Brain microvascular endothelial cell (primary cell): ENCODE measurements around the gene TBC1D4.

Experiments
- DNase-seq: peaks from one replicate; pipeline ENCODE4 v3.0.0-alpha.2; 2020
- H3K27ac ChIP-seq: fragments of 250-450 bp; sonication (Bioruptor Pico); 2 replicates; pipeline ENCODE4 v1.5.1; 2020; ENCODE audit warnings: mild to moderate bottlenecking, moderate library complexity
- H3K27me3 ChIP-seq: fragments of 250-450 bp; sonication (Bioruptor Pico); replicated peaks from 2 replicates; pipeline ENCODE4 v1.5.1; 2020; ENCODE audit warnings: mild to moderate bottlenecking
- H3K36me3 ChIP-seq: fragments of 250-450 bp; sonication (Bioruptor Pico); replicated peaks from 2 replicates; pipeline ENCODE4 v1.5.1; 2020; ENCODE audit warnings: mild to moderate bottlenecking
- H3K4me3 ChIP-seq: 2 replicates; pipeline ENCODE4 v1.5.1; 2011; ENCODE audit warnings: low read depth, mild to moderate bottlenecking, control low read depth, low read length, moderate library complexity
- in situ Hi-C: cut with HindIII; loops from 2 replicates; pipeline ENCODE4 v1.10.0; 2017; ENCODE audit warnings: low sequenced_read_pairs, low pct_ligation_motif_present
- TF ChIP-seq, protein P1 (sequence below): IDR thresholded peaks from 2 replicates; pipeline ENCODE4 v1.5.1; 2011; ENCODE audit warnings: low read depth, mild to moderate bottlenecking, moderate library complexity, low read length, control low read depth, inconsistent platforms; ENCODE audit errors: missing control alignments

Gene TBC1D4

GRCh38 chr13:75398072-75398471, 83.9 kb downstream of the TBC1D4 start:
- TF ChIP-seq, protein P1, sequence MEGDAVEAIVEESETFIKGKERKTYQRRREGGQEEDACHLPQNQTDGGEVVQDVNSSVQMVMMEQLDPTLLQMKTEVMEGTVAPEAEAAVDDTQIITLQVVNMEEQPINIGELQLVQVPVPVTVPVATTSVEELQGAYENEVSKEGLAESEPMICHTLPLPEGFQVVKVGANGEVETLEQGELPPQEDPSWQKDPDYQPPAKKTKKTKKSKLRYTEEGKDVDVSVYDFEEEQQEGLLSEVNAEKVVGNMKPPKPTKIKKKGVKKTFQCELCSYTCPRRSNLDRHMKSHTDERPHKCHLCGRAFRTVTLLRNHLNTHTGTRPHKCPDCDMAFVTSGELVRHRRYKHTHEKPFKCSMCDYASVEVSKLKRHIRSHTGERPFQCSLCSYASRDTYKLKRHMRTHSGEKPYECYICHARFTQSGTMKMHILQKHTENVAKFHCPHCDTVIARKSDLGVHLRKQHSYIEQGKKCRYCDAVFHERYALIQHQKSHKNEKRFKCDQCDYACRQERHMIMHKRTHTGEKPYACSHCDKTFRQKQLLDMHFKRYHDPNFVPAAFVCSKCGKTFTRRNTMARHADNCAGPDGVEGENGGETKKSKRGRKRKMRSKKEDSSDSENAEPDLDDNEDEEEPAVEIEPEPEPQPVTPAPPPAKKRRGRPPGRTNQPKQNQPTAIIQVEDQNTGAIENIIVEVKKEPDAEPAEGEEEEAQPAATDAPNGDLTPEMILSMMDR, result no peak
- H3K27ac ChIP-seq, result no peak overlapping the region
- no peaks in the 10 kb centered on the region for H3K27me3 ChIP-seq
- no peaks in the 10 kb centered on the region for H3K36me3 ChIP-seq
- in situ Hi-C loops, result no loop called here
- no peak for DNase-seq
- H3K4me3 ChIP-seq, result no peak overlapping the region

DNA sequence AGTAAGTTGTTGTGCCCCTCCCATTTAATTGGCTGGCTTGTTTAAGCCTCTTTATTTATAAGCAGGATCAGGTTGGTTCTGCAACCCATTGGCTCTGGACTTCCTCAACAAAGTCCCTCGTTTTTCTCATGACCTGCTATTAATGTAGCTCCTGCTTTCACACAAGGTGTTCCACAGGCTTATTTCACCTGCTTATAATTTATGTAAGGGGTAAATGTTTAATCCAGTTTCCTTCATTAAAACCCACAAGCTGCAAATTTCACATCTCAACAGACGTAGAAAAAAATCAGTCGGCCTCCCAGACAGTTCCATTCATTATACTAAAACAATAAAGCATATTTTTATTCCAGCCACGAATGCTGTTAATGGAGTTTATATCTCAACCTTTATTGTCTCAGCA, 86.1 kb downstream of the TBC1D4 start:
- Histone ChIP-seq H3K27ac (no peak overlapping the region), H3K27me3 (no peaks in the 10 kb centered on the region), H3K36me3 (no peaks in the 10 kb centered on the region), H3K4me3 (no peak overlapping the region)
- no peak for DNase-seq
- TF ChIP-seq, protein P1, result no peak
- in situ Hi-C loops, result no loop called here

- no peak overlapping the region for H3K27ac ChIP-seq
- H3K4me3 ChIP-seq, result no peak overlapping the region
- H3K36me3 ChIP-seq, result no peaks in the 10 kb centered on the region
- no peaks in the 10 kb centered on the region for H3K27me3 ChIP-seq
- in situ Hi-C loops, result no loop called here
- DNase-seq, result no peak
- TF ChIP-seq, protein P1, result no peak
Observed at GRCh38 chr13:75395066-75395465, 86.9 kb downstream of the TBC1D4 start.

DNA sequence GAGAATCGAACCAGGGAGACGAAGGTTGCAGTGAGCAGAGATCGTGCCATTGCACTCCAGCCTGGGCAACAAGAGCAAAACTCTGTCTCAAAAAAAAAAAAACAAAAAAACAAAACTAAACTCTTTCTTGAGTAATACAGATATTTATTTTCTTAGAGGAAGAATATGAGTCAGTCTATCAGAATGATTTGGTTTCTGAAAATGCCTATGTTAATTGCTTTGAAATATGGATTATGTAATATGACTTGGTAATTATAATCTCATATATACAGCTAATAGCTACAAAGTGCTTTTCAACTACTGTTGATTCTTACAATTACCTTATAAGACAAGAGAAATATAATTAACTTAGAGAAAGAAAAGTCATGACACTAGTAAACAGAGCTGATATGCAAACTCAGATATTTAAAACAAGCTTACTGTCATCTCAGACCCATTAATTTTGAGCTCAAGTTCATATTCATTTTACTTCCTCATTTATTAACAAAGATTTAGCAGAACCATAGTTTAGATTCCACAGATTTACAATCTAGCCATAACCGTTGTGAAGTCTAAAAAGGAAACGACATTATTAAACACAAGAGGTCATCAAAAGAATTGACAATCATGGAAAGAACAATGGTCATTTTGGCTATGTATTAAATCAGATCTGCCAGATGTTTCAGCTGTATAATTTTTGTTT, 88.0 kb downstream of the TBC1D4 start:
- H3K36me3 ChIP-seq, result no peaks in the 10 kb centered on the region
- in situ Hi-C loops, result no loop called here
- no peaks in the 10 kb centered on the region for H3K27me3 ChIP-seq
- H3K4me3 ChIP-seq, result no peak overlapping the region
- H3K27ac ChIP-seq, result no peak overlapping the region
- TF ChIP-seq, protein P1, result no peak
- DNase-seq, result no peak

DNA sequence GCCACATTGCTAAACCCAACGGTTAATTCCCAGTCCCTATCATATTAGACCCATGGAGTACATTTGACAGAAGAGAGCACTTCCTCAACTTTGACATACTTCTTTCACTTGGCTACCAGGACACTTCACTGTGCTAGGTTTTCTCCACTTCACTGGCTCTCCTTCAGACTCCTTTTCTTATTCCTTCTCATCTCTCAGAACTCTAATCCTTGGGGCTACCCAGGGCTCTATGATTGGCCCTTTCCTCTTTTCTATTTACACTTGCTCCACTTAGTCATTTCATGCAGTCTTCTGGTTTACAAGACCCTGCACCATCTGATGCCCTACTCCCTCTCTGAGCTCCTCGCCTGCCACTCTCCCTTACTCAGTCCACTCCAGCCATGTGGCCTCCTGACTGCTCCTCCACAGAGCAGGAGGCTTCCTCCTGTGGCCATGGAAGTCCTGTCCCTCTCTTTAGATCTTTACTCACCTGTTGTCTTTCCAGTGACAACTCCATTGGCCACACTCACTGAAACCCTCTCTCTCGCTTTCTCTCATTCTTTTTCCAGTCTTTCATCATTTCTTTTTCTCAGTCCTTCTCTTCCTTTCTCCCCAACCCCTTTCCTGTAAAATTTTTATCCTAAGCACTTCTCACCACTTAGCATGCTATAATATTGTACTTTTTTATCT, 90.4 kb downstream of the TBC1D4 start:
- TF ChIP-seq, protein P1, result no peak
- DNase-seq, result no peak
- H3K27me3 ChIP-seq, result no peaks in the 10 kb centered on the region
- no peak overlapping the region for H3K4me3 ChIP-seq
- in situ Hi-C loops, result no loop called here
- no peaks in the 10 kb centered on the region for H3K36me3 ChIP-seq
- no peak overlapping the region for H3K27ac ChIP-seq

DNA sequence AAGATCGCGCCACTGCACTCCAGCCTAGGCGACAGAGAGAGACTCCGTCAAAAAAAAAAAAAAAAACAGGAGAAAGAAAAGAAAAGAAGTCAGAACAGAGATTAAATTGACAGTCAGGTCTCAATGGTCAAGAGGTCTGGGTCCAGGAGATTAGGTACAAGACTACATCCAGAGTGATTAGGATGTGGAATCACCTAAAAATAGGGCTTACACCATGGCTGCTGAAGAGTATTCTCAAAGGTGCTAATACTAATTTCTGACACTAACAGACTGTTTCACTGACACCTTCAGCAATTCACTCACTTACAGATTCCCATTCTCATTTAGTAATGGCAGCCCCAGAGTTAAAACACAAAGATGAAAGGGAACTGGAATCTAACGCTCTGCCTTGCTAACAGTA, 91.7 kb downstream of the TBC1D4 start:
- Histone ChIP-seq H3K36me3 (no peaks in the 10 kb centered on the region), H3K4me3 (no peak overlapping the region), H3K27me3 (no peaks in the 10 kb centered on the region), H3K27ac (no peak overlapping the region)
- DNase-seq, result no peak
- in situ Hi-C loops, result no loop called here
- TF ChIP-seq, protein P1, result no peak
